HL-60/S4 (cell line): ENCODE measurements around the gene TLK2.
"Not testable (repeated sequence)": the region's sequence is repeated elsewhere in the genome, so short reads cannot be mapped to it uniquely, and the experiment has no call there.

Source experiments
- in situ Hi-C: fragments of 300-500 bp; cut with MboI; formaldehyde crosslinking; loops from 2 replicates; pipeline ENCODE4 v1.14.3; 2022; ENCODE audit warnings: low sequenced_read_pairs

Gene TLK2

DNA sequence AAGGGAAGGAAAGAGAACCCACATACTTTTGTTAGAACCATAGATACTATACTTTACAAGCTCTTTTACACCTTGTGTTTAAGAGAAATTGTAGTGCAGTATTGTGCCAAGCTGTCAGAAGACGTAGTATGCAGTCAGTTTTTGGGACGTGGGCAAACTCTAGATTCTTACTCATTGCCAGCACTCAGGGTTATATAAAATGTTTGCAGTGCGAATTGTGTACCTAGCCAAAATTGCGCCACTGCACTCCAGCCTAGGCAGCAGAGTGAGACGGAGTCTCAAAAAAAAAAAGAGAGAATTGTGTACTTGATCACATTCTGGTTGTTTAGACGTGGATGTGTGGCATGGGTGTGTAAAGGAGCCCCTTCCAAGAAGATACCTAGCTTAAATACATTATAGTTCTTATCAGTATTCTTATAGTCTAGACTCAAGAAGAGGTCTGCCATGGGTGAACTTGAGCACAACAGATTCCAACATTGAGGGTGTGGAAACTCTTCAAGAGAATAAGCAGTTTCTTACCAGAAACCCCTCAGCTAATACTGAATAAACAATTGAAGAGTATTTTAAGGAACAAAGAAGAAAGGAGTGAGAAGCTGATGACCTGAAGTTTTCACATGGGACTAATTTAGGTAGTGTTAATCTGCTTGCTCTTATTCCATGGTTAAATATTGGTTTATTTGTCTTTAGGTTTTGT is 121.5 kb downstream of the TLK2 start:
- in situ Hi-C loops = no loop called here

- in situ Hi-C loops = no loop called here
These were observed 122.2 kb downstream of the TLK2 start for GRCh38 chr17:62600805-62601204.

- in situ Hi-C loops = no loop called here
These were observed 122.8 kb downstream of the TLK2 start for GRCh38 chr17:62601471-62601870.

- in situ Hi-C loops = not testable (repeated sequence)
These were observed 125.2 kb downstream of the TLK2 start for GRCh38 chr17:62603783-62604182.

GRCh38 chr17:62605588-62605987 is 127.0 kb downstream of the TLK2 start:
- in situ Hi-C loops = no loop called here

DNA sequence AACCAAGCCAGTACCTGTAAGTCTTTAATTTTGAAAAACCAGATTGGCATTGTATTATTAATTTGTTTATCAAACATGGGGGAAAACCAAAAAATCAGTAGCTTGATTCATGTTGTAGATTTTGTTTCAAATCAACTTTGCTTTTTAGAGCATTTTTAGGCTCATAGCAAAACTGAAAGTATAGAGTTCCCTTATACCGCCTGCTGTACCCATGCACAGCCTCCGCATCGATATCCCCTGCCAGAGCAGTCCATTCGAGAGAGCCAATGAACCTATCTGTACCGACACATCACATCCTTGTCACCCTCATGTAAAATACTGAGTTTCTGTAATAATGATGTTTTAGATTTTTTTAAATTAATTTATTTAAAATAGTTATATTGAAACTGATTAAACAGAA is 132.7 kb downstream of the TLK2 start:
- in situ Hi-C loops = no loop called here

DNA sequence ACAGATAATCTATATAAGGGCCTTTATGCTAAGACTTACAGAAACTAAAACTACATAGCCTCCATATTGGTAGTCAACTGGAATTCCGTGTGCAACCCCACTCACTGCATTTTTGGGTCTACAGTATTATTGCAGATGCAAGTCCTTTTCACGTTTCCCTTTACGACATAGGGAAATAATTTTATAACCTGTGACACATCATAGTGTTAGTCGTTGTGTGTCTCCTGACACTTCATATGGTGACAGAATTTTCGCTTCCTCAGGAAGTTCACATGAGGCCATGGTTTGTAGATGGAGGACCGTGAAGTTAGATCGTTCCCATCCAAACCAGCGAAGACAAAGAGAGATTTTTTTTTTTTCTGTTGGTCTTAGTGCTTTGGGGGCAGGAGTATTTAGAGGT is 133.1 kb downstream of the TLK2 start:
- in situ Hi-C loops = no loop called here

GRCh38 chr17:62612289-62612688 is 133.7 kb downstream of the TLK2 start:
- in situ Hi-C loops = not testable (repeated sequence)

DNA sequence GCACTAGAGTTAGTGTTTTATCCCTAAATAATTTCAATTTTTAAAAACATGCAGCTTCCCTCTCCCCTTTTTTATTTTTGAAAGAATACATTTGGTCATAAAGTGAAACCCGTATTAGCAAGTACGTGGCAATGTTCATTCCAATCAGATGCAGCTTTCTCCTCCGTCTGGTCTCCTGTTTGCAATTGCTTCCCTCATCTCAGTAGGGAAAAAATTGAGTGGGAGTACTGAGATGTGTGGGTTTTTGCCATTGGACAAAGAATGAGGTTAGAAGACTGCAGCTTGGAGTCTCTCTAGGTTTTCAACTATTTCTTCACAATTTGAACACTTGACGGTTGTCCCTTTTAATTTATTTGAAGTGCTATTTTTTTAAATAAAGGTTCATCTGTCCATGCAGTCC is 134.5 kb downstream of the TLK2 start:
- in situ Hi-C loops = not testable (repeated sequence)

DNA sequence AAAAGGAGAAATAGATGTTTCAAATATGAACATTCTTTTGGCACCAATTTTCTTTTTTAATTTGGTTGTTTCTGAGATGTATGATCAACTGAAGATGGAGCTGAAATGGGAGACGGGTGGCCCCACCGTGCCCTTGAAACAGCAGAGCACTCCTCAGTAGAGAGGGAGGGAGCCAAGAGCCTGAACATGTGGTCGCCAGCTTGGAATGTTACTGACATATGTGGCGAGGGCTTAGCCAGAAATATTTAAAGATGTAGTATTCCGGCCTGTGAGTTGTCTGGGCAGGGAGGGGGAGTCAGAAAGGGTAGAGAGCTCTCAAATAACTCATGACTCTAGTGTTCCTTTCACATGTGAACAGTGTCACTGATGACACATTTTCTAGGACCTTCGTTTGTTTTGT is 135.5 kb downstream of the TLK2 start:
- in situ Hi-C loops = no loop called here

DNA sequence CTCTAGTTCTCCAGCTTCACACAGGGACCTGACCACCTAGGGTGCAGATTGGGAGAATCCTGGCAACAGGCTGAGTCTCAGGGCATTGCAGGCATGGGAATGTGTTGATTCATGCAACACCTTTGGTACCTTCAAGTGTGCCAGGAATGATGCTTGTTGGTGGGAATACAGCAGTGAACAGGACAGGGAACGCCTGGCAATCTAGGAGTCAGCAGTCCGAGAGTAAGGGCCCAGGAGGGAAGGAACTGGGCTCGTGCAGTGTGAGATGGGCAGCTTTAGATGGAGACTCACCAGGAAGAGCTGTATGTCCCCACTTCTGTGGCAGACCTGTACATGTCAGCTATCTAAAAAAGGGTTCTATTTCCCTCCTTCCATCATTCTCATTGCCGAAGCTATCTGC is 136.9 kb downstream of the TLK2 start:
- in situ Hi-C loops = no loop called here

- in situ Hi-C loops = no loop called here
These were observed 138.6 kb downstream of the TLK2 start for GRCh38 chr17:62616993-62617893.

DNA sequence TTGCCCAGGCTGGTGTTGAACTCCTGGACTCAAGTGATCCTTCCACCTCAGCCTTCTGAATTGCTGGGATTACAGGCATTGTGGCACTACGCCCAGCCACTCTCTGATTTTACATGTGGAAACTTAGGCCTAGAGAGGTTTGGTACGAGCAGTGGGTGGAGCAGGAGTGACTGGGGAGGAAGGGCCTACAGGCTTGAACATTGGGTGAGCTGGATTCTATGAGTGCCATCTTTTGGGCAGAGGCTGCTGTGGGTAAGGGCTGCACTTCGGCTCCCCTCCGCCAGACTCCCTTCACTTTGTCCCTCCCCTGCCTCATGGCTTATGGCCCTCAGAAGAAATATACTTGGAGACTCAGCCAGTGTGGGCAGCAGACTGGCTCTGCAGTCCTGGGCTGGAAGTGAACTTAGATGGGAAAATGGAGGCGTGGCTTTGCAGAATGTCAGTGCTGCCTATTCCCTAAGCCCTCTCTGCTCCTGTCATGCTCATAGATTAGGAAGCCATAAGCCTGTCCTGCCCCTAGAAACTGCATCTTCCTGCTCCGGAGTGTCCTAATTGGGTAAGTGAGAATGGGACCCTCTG is 139.4 kb downstream of the TLK2 start:
- in situ Hi-C loops = no loop called here

GRCh38 chr17:62618647-62619416 is 140.2 kb downstream of the TLK2 start:
- in situ Hi-C loops = no loop called here

DNA sequence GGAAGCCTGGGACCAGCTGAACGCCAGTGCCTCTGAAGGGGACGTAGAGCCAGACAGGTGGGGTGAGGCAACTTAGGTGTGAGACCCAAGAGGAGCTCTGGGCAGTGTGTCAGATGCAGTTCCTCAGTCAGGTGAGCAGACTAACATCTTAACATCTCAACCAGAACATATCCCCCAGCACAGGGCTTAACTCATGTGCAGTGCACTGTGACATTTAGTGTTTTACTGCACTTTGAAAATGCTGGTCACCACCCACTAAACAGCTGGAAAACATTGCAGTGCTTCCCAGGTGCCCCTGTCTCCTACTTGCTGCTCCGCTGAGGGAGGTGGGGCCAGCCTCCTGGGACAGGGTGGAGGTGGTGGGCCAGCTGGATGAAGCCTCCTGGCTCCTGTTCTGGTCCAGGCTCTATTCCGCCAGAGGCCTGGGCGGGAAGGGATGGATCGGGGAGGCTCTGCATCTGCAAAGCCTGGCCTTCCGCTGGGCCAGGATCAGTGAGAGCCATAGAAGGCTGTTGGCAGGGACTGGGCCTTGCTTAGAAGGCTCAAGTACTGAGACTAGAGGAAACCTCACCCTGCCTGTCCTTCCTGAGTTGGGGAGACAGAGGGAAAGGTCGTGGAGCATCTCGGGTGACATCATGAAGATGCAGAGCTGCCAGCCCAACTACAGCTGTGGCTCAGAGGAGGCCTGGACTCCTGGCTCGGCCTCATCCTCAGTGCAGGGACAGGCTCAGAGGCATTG is 141.0 kb downstream of the TLK2 start:
- in situ Hi-C loops = no loop called here

GRCh38 chr17:62621223-62621622 is 142.6 kb downstream of the TLK2 start:
- in situ Hi-C loops = no loop called here

GRCh38 chr17:62625184-62625869 is 146.7 kb downstream of the TLK2 start:
- in situ Hi-C loops = no loop called here

DNA sequence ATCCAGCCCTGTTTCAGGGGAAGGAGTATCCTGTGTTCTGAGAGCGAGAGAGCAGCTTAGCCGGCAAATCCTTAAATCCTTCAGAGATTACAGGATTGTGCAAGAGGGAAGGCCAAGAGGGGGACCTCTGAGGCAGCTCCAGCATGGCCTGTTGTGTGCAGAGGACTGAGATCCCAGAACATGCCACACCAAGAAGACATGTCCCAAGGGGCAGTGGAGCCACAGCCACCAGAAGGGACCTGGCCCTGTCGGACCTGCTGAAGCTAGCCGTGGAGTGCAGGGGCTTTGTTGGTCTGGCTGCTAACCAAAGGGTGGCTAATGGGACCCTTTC is 147.2 kb downstream of the TLK2 start:
- in situ Hi-C loops = no loop called here

GRCh38 chr17:62626719-62627218 is 148.1 kb downstream of the TLK2 start:
- in situ Hi-C loops = no loop called here
